GM23248 (cell line): ENCODE measurements around the gene HTRA1. TPM values are rescaled to one million over a fixed set of nuclear protein-coding genes. Genes with fewer than 3 reads are reported as not detected.

Experiments
- DNase-seq: peaks from one replicate; pipeline ENCODE4 v3.0.0-alpha.2; 2015
- H2AFZ ChIP-seq: fragments of 200-600 bp; sonication (generic); 2 replicates; pipeline ENCODE4 v1.6.1; 2016; ENCODE audit warnings: antibody characterized with exemption
- H3F3A ChIP-seq: fragments of 200-600 bp; sonication (generic); 2 replicates; pipeline ENCODE4 v1.6.1; 2016; ENCODE audit warnings: mild to moderate bottlenecking, antibody characterized with exemption, mixed run types; ENCODE audit not compliant: insufficient read depth
- H3K27ac ChIP-seq: fragments of 200-600 bp; sonication (generic); 2 replicates; pipeline ENCODE4 v1.5.1; 2016; ENCODE audit warnings: mild to moderate bottlenecking
- H3K27me3 ChIP-seq: fragments of 200-600 bp; sonication (generic); replicated peaks from 2 replicates; pipeline ENCODE4 v1.6.1; 2016; ENCODE audit warnings: mild to moderate bottlenecking; ENCODE audit not compliant: insufficient read depth
- H3K36me3 ChIP-seq: fragments of 200-600 bp; sonication (generic); 2 replicates; pipeline ENCODE4 v1.6.1; 2016; ENCODE audit warnings: low read depth, mild to moderate bottlenecking
- H3K4me1 ChIP-seq: fragments of 200-600 bp; sonication (generic); 2 replicates; pipeline ENCODE4 v1.6.1; 2016; ENCODE audit warnings: mild to moderate bottlenecking; ENCODE audit not compliant: insufficient read depth
- H3K4me2 ChIP-seq: fragments of 200-600 bp; sonication (generic); one replicate; pipeline ENCODE4 v1.6.1; 2016; ENCODE audit warnings: mild to moderate bottlenecking; ENCODE audit not compliant: unreplicated experiment
- H3K4me3 ChIP-seq: fragments of 200-600 bp; sonication (generic); 2 replicates; pipeline ENCODE4 v1.5.1; 2016; ENCODE audit warnings: mild to moderate bottlenecking
- H3K79me2 ChIP-seq: fragments of 200-600 bp; sonication (generic); 2 replicates; pipeline ENCODE4 v1.6.1; 2016; ENCODE audit warnings: mild to moderate bottlenecking; ENCODE audit not compliant: insufficient read depth
- H3K9ac ChIP-seq: fragments of 200-600 bp; sonication (generic); 2 replicates; pipeline ENCODE4 v1.6.1; 2016; ENCODE audit warnings: mild to moderate bottlenecking
- H3K9me2 ChIP-seq: fragments of 200-600 bp; sonication (generic); 2 replicates; pipeline ENCODE4 v1.6.1; 2016; ENCODE audit warnings: mixed run types, mild to moderate bottlenecking, moderate library complexity; ENCODE audit not compliant: insufficient read depth
- H3K9me3 ChIP-seq: fragments of 200-600 bp; sonication (generic); one replicate; pipeline ENCODE4 v1.6.1; 2017; ENCODE audit warnings: low read depth
- H4K20me1 ChIP-seq: fragments of 200-600 bp; sonication (generic); 2 replicates; pipeline ENCODE4 v1.6.0; 2016; ENCODE audit not compliant: insufficient read depth
- EZH2 ChIP-seq: fragments of 200-600 bp; sonication (generic); IDR thresholded peaks from 2 replicates; pipeline ENCODE4 v1.6.1; 2018; ENCODE audit warnings: antibody characterized with exemption, mild to moderate bottlenecking; ENCODE audit not compliant: insufficient read depth, poor library complexity, severe bottlenecking
- EZH2phosphoT487 ChIP-seq: fragments of 200-600 bp; sonication (generic); IDR thresholded peaks from 2 replicates; pipeline ENCODE4 v1.6.1; 2018; ENCODE audit warnings: antibody characterized with exemption, moderate library complexity, mild to moderate bottlenecking, low read depth; ENCODE audit not compliant: insufficient read depth
- WGBS, 2 experiments: methylation state at CpG; one replicate each; pipeline ENCODE4 v1.1.6; 2015 to 2017; ENCODE audit warnings: low lambda C conversion rate in 2 of 2, low coverage in 1 of 2; ENCODE audit errors: missing lambda C conversion rate in 2 of 2; 5-methylcytosine and 5-hydroxymethylcytosine counted together
- in situ Hi-C: fragments of 300-500 bp; cut with MboI; formaldehyde crosslinking; loops from 2 replicates; pipeline ENCODE4 v1.15.0; 2020
- polyA plus RNA-seq: library from polyadenylated mRNA; unstranded; fragments of >200 nt; fragmentation: Nextera tagmentation; extraction: Ambion mirVana; gene quantifications from 2 replicates; pipeline ENCODE4 v1.2.1, GENCODE V29; 2016
- total RNA-seq: library from RNA; depleted of rRNA; stranded (reverse); fragments of >200 nt; shearing (Covaris generic); gene quantifications from 2 replicates; pipeline ENCODE4 v1.2.3, GENCODE V29; 2014

The HTRA1 gene
- total and polyA plus RNA-seq, 2 experiments from 2014 or later = 220 to 405 TPM

GRCh38 chr10:122514045-122514840 lies 52.9 kb downstream of the HTRA1 start:
- Histone ChIP-seq H4K20me1 (no peaks in the 10 kb centered on the region), H3K36me3 (no peaks in the 10 kb centered on the region; the same call in 1 of the 2 replicates), H3K27me3 (no peaks in the 10 kb centered on the region), H3K79me2 (no peaks in the 10 kb centered on the region), H3F3A (no peaks in the 10 kb centered on the region), H3K9me3 (no peaks in the 10 kb centered on the region), H3K9ac (no peak overlapping the region), H3K27ac (no peak overlapping the region), H3K4me3 (no peak overlapping the region), H3K4me1 (no peaks in the 10 kb centered on the region), H2AFZ (no peak overlapping the region), H3K9me2 (no peaks in the 10 kb centered on the region), H3K4me2 (no peak overlapping the region)
- DNase-seq = peak; percentile 52
- TF ChIP-seq EZH2phosphoT487 = no peak
- TF ChIP-seq EZH2 = no peak
- 87 to 88% methylated on average over 22 of the region's 22 CpGs for WGBS, 2 experiments
- in situ Hi-C loops = no loop called here

- in situ Hi-C loops = no loop called here
- H2AFZ ChIP-seq = no peak overlapping the region
- H3K27ac ChIP-seq = no peak overlapping the region
- H4K20me1 ChIP-seq = no peaks in the 10 kb centered on the region
- DNase-seq = no peak
- TF ChIP-seq EZH2phosphoT487 = no peak
- no peak for TF ChIP-seq EZH2
- H3K4me3 ChIP-seq = no peak overlapping the region
- WGBS, 2 experiments = 95 to 98% methylated on average over 5 of the region's 5 CpGs
- H3F3A ChIP-seq = no peaks in the 10 kb centered on the region
- H3K9me3 ChIP-seq = no peaks in the 10 kb centered on the region
- no peaks in the 10 kb centered on the region; the same call in 1 of the 2 replicates for H3K36me3 ChIP-seq
- no peak overlapping the region for H3K4me2 ChIP-seq
- H3K9ac ChIP-seq = no peak overlapping the region
- H3K9me2 ChIP-seq = no peaks in the 10 kb centered on the region
- no peaks in the 10 kb centered on the region for H3K27me3 ChIP-seq
- H3K79me2 ChIP-seq = no peaks in the 10 kb centered on the region
- H3K4me1 ChIP-seq = no peaks in the 10 kb centered on the region
Measured at GRCh38 chr10:122515022-122515424, 53.7 kb downstream of the HTRA1 start.

- H3K4me1 ChIP-seq = no peaks in the 10 kb centered on the region
- H3K9ac ChIP-seq = no peak overlapping the region
- no peak overlapping the region for H3K4me3 ChIP-seq
- no peaks in the 10 kb centered on the region for H3F3A ChIP-seq
- H3K9me3 ChIP-seq = no peaks in the 10 kb centered on the region
- no peaks in the 10 kb centered on the region for H3K27me3 ChIP-seq
- H3K4me2 ChIP-seq = no peak overlapping the region
- no peak for TF ChIP-seq EZH2
- no peaks in the 10 kb centered on the region for H3K9me2 ChIP-seq
- no peak overlapping the region for H3K27ac ChIP-seq
- H3K36me3 ChIP-seq = no peaks in the 10 kb centered on the region; the same call in 1 of the 2 replicates
- no peaks in the 10 kb centered on the region for H3K79me2 ChIP-seq
- no peak overlapping the region for H2AFZ ChIP-seq
- in situ Hi-C loops = no loop called here
- WGBS, 2 experiments = 84 to 92% methylated on average over 16 of the region's 16 CpGs
- H4K20me1 ChIP-seq = no peaks in the 10 kb centered on the region
- DNase-seq = peak; percentile 49
Measured at GRCh38 chr10:122515588-122516231, 54.4 kb downstream of the HTRA1 start.

GRCh38 chr10:122516734-122517133 lies 55.4 kb downstream of the HTRA1 start:
- Histone ChIP-seq H3K9me3 (no peaks in the 10 kb centered on the region), H4K20me1 (no peaks in the 10 kb centered on the region), H3K27me3 (no peaks in the 10 kb centered on the region), H3K4me1 (peaks cover 5% of the 10 kb centered on the region; the same call in 1 of the 2 replicates), H3K4me2 (no peak overlapping the region), H3K9me2 (no peaks in the 10 kb centered on the region), H3K9ac (no peak overlapping the region), H3F3A (no peaks in the 10 kb centered on the region), H3K36me3 (no peaks in the 10 kb centered on the region), H3K4me3 (no peak overlapping the region), H2AFZ (no peak overlapping the region), H3K27ac (no peak overlapping the region), H3K79me2 (no peaks in the 10 kb centered on the region)
- DNase-seq = no peak
- WGBS, 2 experiments = 42 to 46% methylated on average over 4 of the region's 4 CpGs
- in situ Hi-C loops = no loop called here
- TF ChIP-seq EZH2 (no peak), EZH2phosphoT487 (no peak)
